Cardiac muscle cell (in vitro differentiated cells and primary cell): Measurements from ENCODE around the gene TSNAXIP1. TPM values are rescaled to one million over a fixed set of nuclear protein-coding genes. Genes with fewer than 3 reads are reported as not detected.

Source experiments
- DNase-seq, 2 donors: peaks; one replicate each; pipeline versions ENCODE4 v3.0.0 to v3.0.0-alpha.2; 2010 to 2017; ENCODE audit warnings: low read depth in 1 of 2, low spot score in 1 of 2
- H3K27ac ChIP-seq: fragments of 200-600 bp; sonication (generic); 2 replicates; pipeline ENCODE4 v1.5.1; 2016
- H3K27me3 ChIP-seq: fragments of 200-600 bp; sonication (generic); 2 replicates; pipeline ENCODE4 v1.6.0; 2016; ENCODE audit warnings: control low read depth
- H3K36me3 ChIP-seq: fragments of 200-600 bp; sonication (generic); 2 replicates; pipeline ENCODE4 v1.5.1; 2016; ENCODE audit warnings: control low read depth
- H3K4me1 ChIP-seq: fragments of 200-600 bp; sonication (generic); 2 replicates; pipeline ENCODE4 v1.8.1; 2017; ENCODE audit warnings: low read depth, mild to moderate bottlenecking, mixed run types
- H3K4me3 ChIP-seq: fragments of 200-600 bp; sonication (generic); 2 replicates; pipeline ENCODE4 v1.5.1; 2016; ENCODE audit warnings: mild to moderate bottlenecking
- H3K9me3 ChIP-seq: fragments of 200-600 bp; sonication (generic); 2 replicates; pipeline ENCODE4 v1.5.1; 2017; ENCODE audit warnings: low read depth, mild to moderate bottlenecking, control low read depth
- polyA plus RNA-seq: library from polyadenylated mRNA; unstranded; fragments of >200 nt; fragmentation: Nextera tagmentation; extraction: Ambion mirVana; gene quantifications from 2 replicates; pipeline ENCODE4 v1.2.1, GENCODE V29; 2016
- total RNA-seq: library from RNA; depleted of rRNA; stranded (reverse); fragments of >200 nt; gene quantifications from 2 replicates; pipeline ENCODE4 v1.2.3, GENCODE V29; 2016
- TF ChIP-seq, protein P1 (sequence below): IDR thresholded peaks from 2 replicates; pipeline ENCODE4 v1.5.1; 2012; ENCODE audit warnings: low read depth, mild to moderate bottlenecking, low read length

Gene TSNAXIP1
- total and polyA plus RNA-seq, 2 experiments from 2014 or later = 1.1 to 1.7 TPM

DNA sequence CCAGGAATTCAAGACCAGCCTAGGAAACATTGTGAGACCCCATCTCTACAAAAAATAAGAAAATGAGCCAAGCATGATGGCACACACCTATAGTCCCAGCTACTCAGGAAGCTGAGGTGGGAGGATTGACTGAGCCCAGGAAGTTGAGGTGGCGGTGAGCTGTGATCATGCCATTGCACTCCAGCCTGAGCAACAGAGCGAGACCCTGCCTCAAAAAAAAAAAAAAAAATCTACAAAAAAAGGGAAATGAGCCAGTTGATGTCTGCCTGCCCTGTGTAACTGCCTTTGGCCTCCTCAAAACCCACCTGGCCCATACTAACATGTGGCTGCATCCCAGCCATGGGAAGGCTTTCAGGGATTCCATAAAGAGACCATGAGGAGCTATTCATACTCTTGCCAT, 4.8 kb upstream of the TSNAXIP1 start:
- H3K27ac ChIP-seq = no peak overlapping the region
- H3K36me3 ChIP-seq = peaks cover 3% of the 10 kb centered on the region
- no peak for DNase-seq
- peaks cover 71% of the 10 kb centered on the region for H3K27me3 ChIP-seq
- H3K4me1 ChIP-seq = peaks cover 4% of the 10 kb centered on the region
- TF ChIP-seq, protein P1, sequence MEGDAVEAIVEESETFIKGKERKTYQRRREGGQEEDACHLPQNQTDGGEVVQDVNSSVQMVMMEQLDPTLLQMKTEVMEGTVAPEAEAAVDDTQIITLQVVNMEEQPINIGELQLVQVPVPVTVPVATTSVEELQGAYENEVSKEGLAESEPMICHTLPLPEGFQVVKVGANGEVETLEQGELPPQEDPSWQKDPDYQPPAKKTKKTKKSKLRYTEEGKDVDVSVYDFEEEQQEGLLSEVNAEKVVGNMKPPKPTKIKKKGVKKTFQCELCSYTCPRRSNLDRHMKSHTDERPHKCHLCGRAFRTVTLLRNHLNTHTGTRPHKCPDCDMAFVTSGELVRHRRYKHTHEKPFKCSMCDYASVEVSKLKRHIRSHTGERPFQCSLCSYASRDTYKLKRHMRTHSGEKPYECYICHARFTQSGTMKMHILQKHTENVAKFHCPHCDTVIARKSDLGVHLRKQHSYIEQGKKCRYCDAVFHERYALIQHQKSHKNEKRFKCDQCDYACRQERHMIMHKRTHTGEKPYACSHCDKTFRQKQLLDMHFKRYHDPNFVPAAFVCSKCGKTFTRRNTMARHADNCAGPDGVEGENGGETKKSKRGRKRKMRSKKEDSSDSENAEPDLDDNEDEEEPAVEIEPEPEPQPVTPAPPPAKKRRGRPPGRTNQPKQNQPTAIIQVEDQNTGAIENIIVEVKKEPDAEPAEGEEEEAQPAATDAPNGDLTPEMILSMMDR = no peak
- H3K4me3 ChIP-seq = no peak overlapping the region
- H3K9me3 ChIP-seq = no peaks in the 10 kb centered on the region

DNA sequence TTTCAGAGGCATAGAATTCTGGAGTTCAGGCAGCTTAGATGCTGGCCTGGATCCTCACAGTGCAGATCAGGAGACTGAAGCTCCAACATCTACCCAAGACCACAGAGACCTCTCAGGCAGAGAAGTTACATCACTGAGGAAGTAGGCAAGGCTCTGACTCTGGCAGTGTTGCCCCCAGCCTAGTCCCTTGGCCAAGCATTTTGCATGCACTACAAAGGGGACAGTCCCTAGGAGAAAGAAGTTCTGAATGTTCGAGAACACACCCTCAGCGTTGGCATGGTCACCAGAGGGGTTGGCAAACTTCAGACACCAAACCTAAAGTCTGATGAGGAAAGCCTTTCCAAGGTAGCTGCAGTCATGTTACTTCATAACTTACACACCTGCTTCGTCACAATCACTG, 2.8 kb upstream of the TSNAXIP1 start:
- no peak overlapping the region for H3K27ac ChIP-seq
- peaks cover 3% of the 10 kb centered on the region for H3K36me3 ChIP-seq
- H3K27me3 ChIP-seq = peaks cover 61% of the 10 kb centered on the region
- no peaks in the 10 kb centered on the region for H3K9me3 ChIP-seq
- TF ChIP-seq, protein P1 = no peak
- peaks cover 4% of the 10 kb centered on the region for H3K4me1 ChIP-seq
- DNase-seq = no peak
- H3K4me3 ChIP-seq = no peak overlapping the region

DNA sequence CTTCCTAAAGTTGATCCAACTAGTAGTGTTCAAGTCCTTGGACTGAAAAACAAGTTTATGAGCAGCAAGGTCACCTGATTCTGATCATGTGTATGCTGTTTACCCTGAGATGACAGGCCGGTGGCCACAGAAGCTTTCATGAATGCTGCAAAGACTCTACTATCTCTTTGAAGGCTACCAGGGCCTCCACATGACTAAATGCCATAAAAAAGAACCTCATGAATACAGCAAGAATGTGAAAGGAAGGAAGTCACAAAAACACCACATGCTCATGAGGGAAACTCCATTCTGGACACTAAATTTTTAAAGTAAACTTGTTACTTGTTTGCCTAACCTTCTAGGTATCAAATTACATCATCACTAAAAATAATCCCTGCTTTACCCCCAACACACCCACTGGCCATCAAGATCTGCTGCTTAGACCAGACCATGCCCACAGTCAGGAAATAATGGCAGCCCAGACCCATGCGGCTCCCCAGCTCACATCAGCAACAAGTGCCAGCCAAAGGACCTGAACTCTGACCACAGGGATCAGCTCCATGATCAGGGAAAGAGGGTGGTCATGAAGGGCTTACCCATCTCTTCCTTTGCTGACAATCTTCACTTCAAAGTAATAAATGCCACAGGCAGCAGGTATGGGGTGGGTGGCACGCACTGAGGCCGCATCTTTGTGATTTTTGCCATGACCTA, 1.7 kb upstream of the TSNAXIP1 start:
- Histone ChIP-seq H3K36me3 (peaks cover 3% of the 10 kb centered on the region), H3K4me3 (no peak overlapping the region), H3K9me3 (no peaks in the 10 kb centered on the region), H3K27ac (no peak overlapping the region), H3K4me1 (peaks cover 4% of the 10 kb centered on the region), H3K27me3 (peaks cover 63% of the 10 kb centered on the region)
- TF ChIP-seq, protein P1 = no peak
- no peak for DNase-seq

DNA sequence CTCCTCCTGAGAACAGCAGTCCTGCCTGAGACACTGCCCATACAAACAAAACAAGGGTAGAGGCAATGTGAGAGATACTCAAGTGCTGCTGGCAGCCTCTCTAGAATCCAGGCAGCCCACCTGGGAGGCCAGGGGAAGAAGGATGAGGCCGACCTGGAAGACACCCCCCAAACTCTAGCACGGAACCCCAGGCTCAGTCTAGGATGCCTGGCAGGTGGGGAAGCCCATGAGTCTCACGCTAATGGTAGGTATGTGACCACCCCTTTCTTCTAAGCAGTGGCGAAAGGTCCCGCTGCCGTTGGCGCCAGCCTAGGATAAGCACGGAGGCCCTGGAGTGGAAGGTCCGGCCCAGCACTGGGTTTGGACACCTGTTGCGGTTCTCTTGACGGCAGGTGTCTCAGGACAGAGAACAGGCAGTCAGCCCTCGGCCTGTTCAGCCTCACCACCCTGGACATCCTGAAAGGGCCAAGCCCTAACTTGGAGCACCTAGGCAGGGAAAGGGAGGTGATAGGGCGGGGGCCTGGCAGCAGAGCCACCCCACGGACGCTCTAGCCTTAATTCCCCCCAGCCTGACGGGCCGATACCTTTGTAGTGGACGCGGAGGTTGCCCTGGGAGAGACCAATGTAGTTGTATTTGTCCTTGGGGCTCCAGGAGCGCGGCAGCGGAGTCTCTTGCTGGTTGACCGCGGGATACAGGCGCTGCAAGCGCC, 816 bp upstream of the TSNAXIP1 start:
- H3K27ac ChIP-seq = no peak overlapping the region
- no peaks in the 10 kb centered on the region for H3K9me3 ChIP-seq
- H3K4me1 ChIP-seq = peaks cover 4% of the 10 kb centered on the region
- H3K27me3 ChIP-seq = peaks cover 63% of the 10 kb centered on the region
- peak in 1 of 2 donors; percentile 38 for DNase-seq
- peaks cover 3% of the 10 kb centered on the region for H3K36me3 ChIP-seq
- TF ChIP-seq, protein P1 = no peak
- H3K4me3 ChIP-seq = peak overlapping the region; percentile 68

DNA sequence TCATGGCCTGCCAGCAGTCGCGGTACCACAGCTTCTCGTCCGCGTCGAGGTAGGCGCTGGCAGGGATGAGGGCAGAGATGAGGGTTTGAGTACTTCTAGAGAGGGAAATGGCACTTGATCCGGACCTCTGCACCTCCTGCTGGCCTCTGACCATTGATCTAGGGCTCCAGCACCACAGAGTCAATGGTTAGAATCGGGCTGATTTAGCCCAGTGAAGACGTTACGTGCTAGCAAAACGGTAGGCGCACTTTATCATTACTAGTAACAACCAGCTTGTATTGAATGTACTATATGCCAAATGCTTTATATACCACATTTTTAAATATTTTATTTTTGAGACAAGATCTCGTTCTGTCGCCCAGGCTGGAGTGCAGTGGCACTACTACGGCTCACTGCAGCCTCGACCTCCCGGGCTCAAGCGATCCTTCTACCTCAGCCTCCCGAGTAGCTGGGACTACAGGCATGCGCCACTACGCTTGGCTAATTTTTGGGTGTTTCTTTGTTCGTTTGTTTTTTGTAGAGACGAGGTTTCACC, 526 bp downstream of the TSNAXIP1 start:
- Histone ChIP-seq H3K36me3 (peaks cover 3% of the 10 kb centered on the region), H3K27ac (no peak overlapping the region), H3K4me3 (peak overlapping the region; percentile 57), H3K9me3 (no peaks in the 10 kb centered on the region), H3K4me1 (peaks cover 4% of the 10 kb centered on the region), H3K27me3 (peaks cover 63% of the 10 kb centered on the region)
- DNase-seq = no peak
- TF ChIP-seq, protein P1 = peak; percentile 22
